GM12874 (cell line): ENCODE results near the gene KIAA1217.

Experiments used
- TF ChIP-seq, protein P1 (sequence below): IDR thresholded peaks from 2 replicates; pipeline ENCODE4 v1.5.1; 2011; ENCODE audit warnings: low read depth, mild to moderate bottlenecking, control low read depth, low read length, moderate library complexity; ENCODE audit not compliant: insufficient read depth

Gene KIAA1217, protein sequence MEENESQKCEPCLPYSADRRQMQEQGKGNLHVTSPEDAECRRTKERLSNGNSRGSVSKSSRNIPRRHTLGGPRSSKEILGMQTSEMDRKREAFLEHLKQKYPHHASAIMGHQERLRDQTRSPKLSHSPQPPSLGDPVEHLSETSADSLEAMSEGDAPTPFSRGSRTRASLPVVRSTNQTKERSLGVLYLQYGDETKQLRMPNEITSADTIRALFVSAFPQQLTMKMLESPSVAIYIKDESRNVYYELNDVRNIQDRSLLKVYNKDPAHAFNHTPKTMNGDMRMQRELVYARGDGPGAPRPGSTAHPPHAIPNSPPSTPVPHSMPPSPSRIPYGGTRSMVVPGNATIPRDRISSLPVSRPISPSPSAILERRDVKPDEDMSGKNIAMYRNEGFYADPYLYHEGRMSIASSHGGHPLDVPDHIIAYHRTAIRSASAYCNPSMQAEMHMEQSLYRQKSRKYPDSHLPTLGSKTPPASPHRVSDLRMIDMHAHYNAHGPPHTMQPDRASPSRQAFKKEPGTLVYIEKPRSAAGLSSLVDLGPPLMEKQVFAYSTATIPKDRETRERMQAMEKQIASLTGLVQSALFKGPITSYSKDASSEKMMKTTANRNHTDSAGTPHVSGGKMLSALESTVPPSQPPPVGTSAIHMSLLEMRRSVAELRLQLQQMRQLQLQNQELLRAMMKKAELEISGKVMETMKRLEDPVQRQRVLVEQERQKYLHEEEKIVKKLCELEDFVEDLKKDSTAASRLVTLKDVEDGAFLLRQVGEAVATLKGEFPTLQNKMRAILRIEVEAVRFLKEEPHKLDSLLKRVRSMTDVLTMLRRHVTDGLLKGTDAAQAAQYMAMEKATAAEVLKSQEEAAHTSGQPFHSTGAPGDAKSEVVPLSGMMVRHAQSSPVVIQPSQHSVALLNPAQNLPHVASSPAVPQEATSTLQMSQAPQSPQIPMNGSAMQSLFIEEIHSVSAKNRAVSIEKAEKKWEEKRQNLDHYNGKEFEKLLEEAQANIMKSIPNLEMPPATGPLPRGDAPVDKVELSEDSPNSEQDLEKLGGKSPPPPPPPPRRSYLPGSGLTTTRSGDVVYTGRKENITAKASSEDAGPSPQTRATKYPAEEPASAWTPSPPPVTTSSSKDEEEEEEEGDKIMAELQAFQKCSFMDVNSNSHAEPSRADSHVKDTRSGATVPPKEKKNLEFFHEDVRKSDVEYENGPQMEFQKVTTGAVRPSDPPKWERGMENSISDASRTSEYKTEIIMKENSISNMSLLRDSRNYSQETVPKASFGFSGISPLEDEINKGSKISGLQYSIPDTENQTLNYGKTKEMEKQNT (N-terminal part only)

DNA sequence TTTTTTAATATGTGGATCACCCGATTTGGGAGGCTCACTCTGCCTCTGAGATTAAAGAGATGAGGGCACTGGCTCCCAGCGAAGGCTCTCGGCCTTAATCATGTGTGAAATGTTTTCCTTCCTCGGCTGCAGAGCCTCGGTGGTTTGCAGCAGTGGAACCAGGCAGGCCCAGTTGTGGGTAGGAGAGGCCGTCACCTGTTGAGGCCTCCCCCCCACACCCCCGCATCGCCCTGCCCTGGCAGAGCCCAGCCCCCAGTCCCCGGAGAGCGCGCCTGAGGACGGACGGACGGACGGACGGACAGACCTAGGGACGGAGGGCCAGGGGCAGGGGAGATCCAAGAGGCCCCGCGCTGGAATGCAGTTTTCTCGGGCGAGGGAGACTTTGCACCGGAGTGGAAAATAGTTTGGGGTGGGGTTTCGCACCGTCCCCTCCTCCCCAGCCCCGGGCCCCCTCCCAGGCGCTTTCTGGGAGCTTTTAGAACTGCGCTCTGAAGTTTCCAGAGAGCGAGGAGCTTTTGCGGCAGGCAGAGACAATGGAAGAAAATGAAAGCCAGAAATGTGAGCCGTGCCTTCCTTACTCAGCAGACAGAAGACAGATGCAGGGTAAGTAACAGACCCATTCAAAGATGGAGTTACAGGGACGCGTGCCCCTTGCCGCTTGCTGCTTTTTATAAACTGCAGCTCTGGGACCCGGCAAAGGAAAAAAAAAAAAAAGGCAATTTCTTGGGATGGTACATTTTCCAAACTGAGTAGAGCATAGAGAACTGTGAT is at the start of gene KIAA1217:
Gene KIAA1217 (plus strand): TSS at position 478 of the 771 bp plus-strand sequence. CDS start 56 bp downstream, at position 534.
- TF ChIP-seq, protein P1, sequence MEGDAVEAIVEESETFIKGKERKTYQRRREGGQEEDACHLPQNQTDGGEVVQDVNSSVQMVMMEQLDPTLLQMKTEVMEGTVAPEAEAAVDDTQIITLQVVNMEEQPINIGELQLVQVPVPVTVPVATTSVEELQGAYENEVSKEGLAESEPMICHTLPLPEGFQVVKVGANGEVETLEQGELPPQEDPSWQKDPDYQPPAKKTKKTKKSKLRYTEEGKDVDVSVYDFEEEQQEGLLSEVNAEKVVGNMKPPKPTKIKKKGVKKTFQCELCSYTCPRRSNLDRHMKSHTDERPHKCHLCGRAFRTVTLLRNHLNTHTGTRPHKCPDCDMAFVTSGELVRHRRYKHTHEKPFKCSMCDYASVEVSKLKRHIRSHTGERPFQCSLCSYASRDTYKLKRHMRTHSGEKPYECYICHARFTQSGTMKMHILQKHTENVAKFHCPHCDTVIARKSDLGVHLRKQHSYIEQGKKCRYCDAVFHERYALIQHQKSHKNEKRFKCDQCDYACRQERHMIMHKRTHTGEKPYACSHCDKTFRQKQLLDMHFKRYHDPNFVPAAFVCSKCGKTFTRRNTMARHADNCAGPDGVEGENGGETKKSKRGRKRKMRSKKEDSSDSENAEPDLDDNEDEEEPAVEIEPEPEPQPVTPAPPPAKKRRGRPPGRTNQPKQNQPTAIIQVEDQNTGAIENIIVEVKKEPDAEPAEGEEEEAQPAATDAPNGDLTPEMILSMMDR, result no peak

DNA sequence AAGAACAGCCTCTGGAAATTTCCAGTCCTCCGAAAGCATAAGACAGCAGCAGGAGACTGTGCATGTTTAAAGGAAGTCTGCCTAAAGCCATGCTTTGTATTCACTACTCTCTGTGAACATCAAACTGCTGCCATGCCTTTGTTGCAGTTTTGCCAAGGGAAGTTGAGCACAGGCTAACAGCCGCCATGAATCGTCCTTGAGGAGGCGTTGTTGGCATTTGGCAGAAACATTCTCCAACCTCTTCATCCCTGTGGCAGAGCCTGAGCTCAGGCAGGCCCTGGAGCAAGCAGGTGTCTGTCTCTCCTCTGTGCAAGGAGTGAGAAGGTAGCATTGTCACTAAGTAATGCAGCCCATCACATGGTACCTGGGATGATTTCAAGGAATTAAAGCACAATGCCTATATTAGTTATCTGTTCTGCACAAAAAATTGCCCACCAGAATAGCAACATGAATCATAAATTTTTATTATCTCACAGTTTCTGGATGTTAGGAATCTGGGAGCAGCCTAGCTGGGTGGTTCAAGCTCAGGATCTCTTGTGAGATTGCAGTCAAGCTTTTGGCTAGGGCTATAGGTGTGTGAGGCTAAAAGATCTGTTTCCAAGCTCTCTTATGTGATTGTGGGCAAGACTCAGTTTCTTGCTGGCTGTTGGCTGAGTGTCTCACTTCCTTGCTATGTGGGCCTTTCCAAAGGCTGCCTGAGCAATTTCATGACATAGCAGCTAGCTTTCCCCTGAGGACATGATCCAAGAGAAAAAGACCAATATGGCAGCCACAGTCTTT is 46.5 kb upstream of the KIAA1217 start:
- TF ChIP-seq, protein P1, result no peak

DNA sequence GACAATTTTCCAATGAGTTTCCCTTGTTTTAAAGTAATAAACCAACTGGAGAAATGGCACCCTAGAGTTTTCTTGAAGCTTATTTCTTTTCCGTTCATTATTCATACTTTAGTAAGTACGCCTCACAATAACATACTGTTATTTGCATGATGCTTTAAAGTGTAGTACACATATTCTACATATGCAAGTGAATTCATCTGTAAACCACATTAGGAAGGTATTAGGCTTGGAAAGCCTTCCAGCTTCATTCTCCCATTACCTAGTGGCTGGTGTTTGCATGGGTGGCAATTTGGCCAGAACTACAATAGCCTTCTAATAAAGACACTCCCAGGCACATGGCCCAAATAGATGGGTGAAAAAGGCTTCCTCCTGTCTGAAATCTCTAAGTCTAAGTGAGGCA is 45.5 kb upstream of the KIAA1217 start:
- TF ChIP-seq, protein P1, result no peak

DNA sequence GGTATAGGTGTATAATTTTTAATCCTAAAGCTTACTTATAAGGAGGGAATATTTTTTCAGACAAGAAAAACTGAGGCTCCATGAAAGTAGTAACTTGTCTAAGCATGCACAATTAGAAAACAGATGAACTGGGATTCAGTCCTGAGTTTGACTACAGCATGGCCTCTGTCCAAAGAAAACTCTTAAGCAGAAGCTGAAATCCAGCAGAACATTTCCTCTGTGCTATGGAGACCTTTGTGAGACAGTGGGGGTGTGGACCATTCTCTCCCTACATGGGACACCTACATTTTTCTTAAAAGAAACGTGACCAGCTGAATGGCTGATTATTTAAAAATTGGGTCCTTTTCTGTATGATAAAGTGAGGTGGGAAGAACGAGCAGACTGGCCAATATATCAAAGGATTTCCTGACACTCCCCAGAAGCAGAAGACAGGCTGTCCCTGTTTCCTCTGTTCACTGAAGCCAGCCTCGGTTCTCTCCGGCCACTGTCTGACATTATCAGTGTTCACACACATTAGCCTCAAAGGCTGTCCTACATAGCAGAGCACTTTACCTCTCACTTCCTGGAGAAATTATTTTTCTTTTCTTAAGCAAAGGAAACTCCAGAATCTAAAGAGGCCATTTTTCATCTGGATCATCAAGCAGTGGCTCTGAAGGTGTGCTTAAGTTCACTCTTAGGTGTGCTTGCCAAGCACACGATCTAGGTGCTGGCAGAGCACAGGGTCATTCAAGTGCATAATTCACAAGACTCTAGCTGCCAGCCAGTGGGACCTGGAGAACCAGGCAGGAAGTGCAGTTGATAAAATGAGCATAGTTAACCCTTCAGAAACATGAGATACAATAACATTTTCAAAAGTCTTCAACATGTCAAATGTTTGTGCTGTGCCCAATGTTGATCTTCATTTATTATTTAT is 40.4 kb upstream of the KIAA1217 start:
- TF ChIP-seq, protein P1, result no peak

DNA sequence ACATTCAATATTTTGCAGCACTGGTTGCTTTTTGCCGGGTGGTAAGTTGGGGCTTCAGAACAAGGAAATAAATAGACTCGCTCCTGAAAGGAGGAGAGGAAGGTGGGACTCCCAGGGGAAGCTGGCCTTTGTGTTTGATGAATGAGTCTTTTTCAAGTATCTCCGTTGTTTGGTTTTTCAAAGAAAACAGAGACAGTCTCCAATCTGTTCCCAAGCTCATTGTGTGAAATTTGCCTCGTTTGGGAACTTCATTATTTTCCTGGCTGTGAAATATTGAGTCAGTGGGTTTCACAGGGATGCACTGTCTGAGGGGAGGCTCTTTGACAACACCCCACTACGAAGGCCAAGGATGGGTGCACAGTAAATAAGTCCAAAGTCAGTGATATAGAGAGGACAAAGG is 38.7 kb upstream of the KIAA1217 start:
- TF ChIP-seq, protein P1, result no peak
